ACC112 (cell line): ENCODE measurements around the gene STK11.

ENCODE experiments used
- H2AFZ ChIP-seq: fragments of 200-600 bp; sonication (generic); one replicate; pipeline ENCODE4 v1.6.0; 2017; ENCODE audit warnings: antibody characterized with exemption, low read length; ENCODE audit not compliant: unreplicated experiment
- H3K27ac ChIP-seq: fragments of 200-600 bp; sonication (generic); 2 replicates; pipeline ENCODE4 v1.5.1; 2014; ENCODE audit warnings: low read depth, mild to moderate bottlenecking, antibody characterized with exemption, low read length, moderate library complexity
- H3K27me3 ChIP-seq: fragments of 200-600 bp; sonication (generic); 2 replicates; pipeline ENCODE4 v1.6.1; 2014; ENCODE audit warnings: mild to moderate bottlenecking, antibody characterized with exemption, low read length, moderate library complexity, mixed read lengths; ENCODE audit not compliant: insufficient read depth
- H3K36me3 ChIP-seq: fragments of 200-600 bp; sonication (generic); 2 replicates; pipeline ENCODE4 v1.6.1; 2016; ENCODE audit warnings: mild to moderate bottlenecking, antibody characterized with exemption, low read length, moderate library complexity, mixed read lengths; ENCODE audit not compliant: insufficient read depth
- H3K4me1 ChIP-seq: fragments of 200-600 bp; sonication (generic); one replicate; pipeline ENCODE4 v1.6.1; 2016; ENCODE audit warnings: low read length, mixed read lengths; ENCODE audit not compliant: insufficient read depth, unreplicated experiment, control insufficient read depth
- H3K4me3 ChIP-seq: fragments of 200-600 bp; sonication (generic); 2 replicates; pipeline ENCODE4 v1.5.1; 2014; ENCODE audit warnings: mild to moderate bottlenecking, low read depth, low read length
- H3K79me2 ChIP-seq: fragments of 200-600 bp; sonication (generic); one replicate; pipeline ENCODE4 v1.6.0; 2016; ENCODE audit warnings: low read length; ENCODE audit not compliant: control insufficient read depth, unreplicated experiment, insufficient read depth

Gene STK11

GRCh38 chr19:1269065-1269477 lies 63.5 kb downstream of the STK11 start, which contains the start of gene CIRBP:
Gene CIRBP (plus strand): TSS chr19:1269332. CDS start chr19:1270934, 1,602 bp downstream.
- H3K4me3 ChIP-seq, result peak within 1 kb of the TSS; percentile 93
- H2AFZ ChIP-seq, result no peak within 1 kb of the TSS
- H3K79me2 ChIP-seq, result peaks cover 43% of the 10 kb centered on the region
- peak within 1 kb of the TSS; percentile 98 for H3K27ac ChIP-seq
- H3K36me3 ChIP-seq, result peaks cover 27% of the 10 kb centered on the region; the same call in 1 of the 2 replicates
- H3K4me1 ChIP-seq, result peaks cover 50% of the 10 kb centered on the region
- no peaks in the 10 kb centered on the region for H3K27me3 ChIP-seq

GRCh38 chr19:1269478-1270212 lies 64.1 kb downstream of the STK11 start:
- Histone ChIP-seq H3K27ac (peak overlapping the region; percentile 98), H3K4me1 (peaks cover 51% of the 10 kb centered on the region), H3K27me3 (no peaks in the 10 kb centered on the region), H3K79me2 (peaks cover 49% of the 10 kb centered on the region), H3K36me3 (peaks cover 29% of the 10 kb centered on the region; the same call in 1 of the 2 replicates), H3K4me3 (peak overlapping the region; percentile 93), H2AFZ (no peak overlapping the region)

- Histone ChIP-seq H2AFZ (no peak overlapping the region), H3K27me3 (no peaks in the 10 kb centered on the region), H3K79me2 (peaks cover 49% of the 10 kb centered on the region), H3K4me3 (peak overlapping the region; percentile 93), H3K4me1 (peaks cover 48% of the 10 kb centered on the region), H3K27ac (peak overlapping the region; percentile 98), H3K36me3 (peaks cover 29% of the 10 kb centered on the region; the same call in 1 of the 2 replicates)
Observed at GRCh38 chr19:1270213-1270853, 64.8 kb downstream of the STK11 start.

GRCh38 chr19:1270854-1271527 lies 65.4 kb downstream of the STK11 start:
- H3K79me2 ChIP-seq, result peaks cover 49% of the 10 kb centered on the region

GRCh38 chr19:1271528-1272422 lies 66.2 kb downstream of the STK11 start:
- peaks cover 29% of the 10 kb centered on the region; the same call in 1 of the 2 replicates for H3K36me3 ChIP-seq
- H3K4me1 ChIP-seq, result peaks cover 45% of the 10 kb centered on the region
- H3K27ac ChIP-seq, result no peak overlapping the region
- H3K79me2 ChIP-seq, result peaks cover 57% of the 10 kb centered on the region
- H3K4me3 ChIP-seq, result peak overlapping the region; percentile 93; the same call in 1 of the 2 replicates
- no peaks in the 10 kb centered on the region for H3K27me3 ChIP-seq
- no peak overlapping the region for H2AFZ ChIP-seq

More at GRCh38 chr19:1270854-1271527, 65.4 kb downstream of the STK11 start:
- H3K4me1 ChIP-seq, result peaks cover 45% of the 10 kb centered on the region
- peaks cover 29% of the 10 kb centered on the region; the same call in 1 of the 2 replicates for H3K36me3 ChIP-seq
- no peaks in the 10 kb centered on the region for H3K27me3 ChIP-seq
- peak overlapping the region; percentile 93 for H3K4me3 ChIP-seq
- H2AFZ ChIP-seq, result no peak overlapping the region
- H3K27ac ChIP-seq, result peak overlapping the region; percentile 98

- Histone ChIP-seq H2AFZ (no peak overlapping the region), H3K4me1 (peaks cover 43% of the 10 kb centered on the region), H3K79me2 (peaks cover 59% of the 10 kb centered on the region), H3K36me3 (peaks cover 29% of the 10 kb centered on the region; the same call in 1 of the 2 replicates), H3K27ac (no peak overlapping the region), H3K4me3 (no peak overlapping the region), H3K27me3 (no peaks in the 10 kb centered on the region)
Observed at GRCh38 chr19:1272423-1273262, 67.1 kb downstream of the STK11 start.

- Histone ChIP-seq H3K4me1 (peaks cover 35% of the 10 kb centered on the region), H3K4me3 (no peak overlapping the region), H2AFZ (no peak overlapping the region), H3K79me2 (peaks cover 59% of the 10 kb centered on the region), H3K27me3 (no peaks in the 10 kb centered on the region), H3K27ac (no peak overlapping the region), H3K36me3 (peaks cover 29% of the 10 kb centered on the region; the same call in 1 of the 2 replicates)
Observed at GRCh38 chr19:1273263-1274041, 67.9 kb downstream of the STK11 start.

GRCh38 chr19:1274081-1274851 lies 68.7 kb downstream of the STK11 start:
- Histone ChIP-seq H3K4me3 (peak overlapping the region; percentile 89), H3K36me3 (peaks cover 29% of the 10 kb centered on the region; the same call in 1 of the 2 replicates), H3K4me1 (peaks cover 31% of the 10 kb centered on the region), H3K27ac (peak overlapping the region; percentile 93), H3K79me2 (peaks cover 59% of the 10 kb centered on the region), H3K27me3 (no peaks in the 10 kb centered on the region), H2AFZ (no peak overlapping the region)
